H1 (cell line): Measurements from ENCODE around the gene ENO2. TPM values are rescaled to one million over a fixed set of nuclear protein-coding genes. Genes with fewer than 3 reads are reported as not detected.

ENCODE experiments used
- CTCF ChIA-PET: fragments of 300-600 bp; sonication (Branson Sonifier 250); formaldehyde crosslinking; loops from one replicate; lab custom pipeline; 2021; ENCODE audit not compliant: partially characterized antibody; lab: Charles Lee
- POLR2A ChIA-PET: fragments of 300-600 bp; sonication (Branson Sonifier 250); formaldehyde crosslinking; loops from one replicate; lab custom pipeline; 2021; ENCODE audit warnings: inconsistent platforms; ENCODE audit not compliant: partially characterized antibody; lab: Charles Lee
- DNase-seq, 2 experiments: peaks; one replicate each; pipeline versions ENCODE4 v3.0.0 to v3.0.0-alpha.2; 2010 to 2022; ENCODE audit warnings: low spot score in 2 of 2, low read depth in 1 of 2, mixed read lengths in 1 of 2
- FAIRE-seq: peaks from 2 replicates; lab custom pipeline; 2011; peaks lifted over from hg19 to GRCh38; lab: Jason Lieb, UNC
- H2AFZ ChIP-seq: 2 replicates; pipeline ENCODE4 v1.8.1; 2012; ENCODE audit warnings: low read length, inconsistent platforms
- H2AK5ac ChIP-seq: 2 replicates; pipeline ENCODE4 v1.6.1; 2013; ENCODE audit warnings: low read depth, low read length
- H2BK120ac ChIP-seq: replicated peaks from 2 replicates; pipeline ENCODE3; 2013; ENCODE audit warnings: low read depth, low read length, inconsistent platforms
- H2BK12ac ChIP-seq: 2 replicates; pipeline ENCODE4 v1.6.1; 2013; ENCODE audit warnings: low read depth, low read length
- H2BK15ac ChIP-seq: 2 replicates; pipeline ENCODE4 v1.6.1; 2013; ENCODE audit warnings: low read length
- H2BK20ac ChIP-seq: 2 replicates; pipeline ENCODE4 v1.6.1; 2013; ENCODE audit warnings: low read length
- H2BK5ac ChIP-seq: 2 replicates; pipeline ENCODE4 v1.6.1; 2013; ENCODE audit warnings: low read depth, low read length
- H3K14ac ChIP-seq: 2 replicates; pipeline ENCODE4 v1.6.1; 2013; ENCODE audit warnings: inconsistent platforms; ENCODE audit not compliant: insufficient read length
- H3K18ac ChIP-seq: 2 replicates; pipeline ENCODE4 v1.6.1; 2013; ENCODE audit warnings: low read length; ENCODE audit errors: extremely low read depth
- H3K23ac ChIP-seq: 2 replicates; pipeline ENCODE4 v1.6.1; 2013; ENCODE audit warnings: inconsistent platforms; ENCODE audit not compliant: insufficient read length
- H3K23me2 ChIP-seq: 2 replicates; pipeline ENCODE4 v1.6.1; 2013; ENCODE audit warnings: low read depth, low read length
- H3K27ac ChIP-seq: 2 replicates; pipeline ENCODE4 v1.6.1; 2011; ENCODE audit warnings: low read depth, low read length, inconsistent platforms
- H3K27me3 ChIP-seq, 4 experiments: replicated peaks in 1 of 4; 1 replicate in 1 of 4; 2 replicates in 3 of 4; pipeline versions ENCODE4 v1.6.1 to v1.8.1; 2011 to 2013; ENCODE audit warnings: low read length in 3 of 4, mild to moderate bottlenecking in 3 of 4, inconsistent platforms in 2 of 4, mixed read lengths in 2 of 4, moderate library complexity in 1 of 4; ENCODE audit not compliant: control insufficient read depth in 3 of 4, insufficient read depth in 3 of 4; ENCODE audit errors: extremely low read depth in 1 of 4
- H3K36me3 ChIP-seq, 4 experiments: 2 replicates each; pipeline versions ENCODE4 v1.6.1 to v1.8.1; 2011 to 2013; ENCODE audit warnings: mild to moderate bottlenecking in 4 of 4, low read length in 3 of 4, moderate library complexity in 2 of 4, control low read depth in 1 of 4, inconsistent platforms in 1 of 4; ENCODE audit not compliant: insufficient read depth in 4 of 4, control insufficient read depth in 2 of 4
- H3K4ac ChIP-seq: replicated peaks from 2 replicates; pipeline ENCODE3; 2013; ENCODE audit warnings: low read length, low read depth, mixed read lengths, inconsistent platforms; ENCODE audit not compliant: insufficient read length
- H3K4me1 ChIP-seq, 4 experiments: replicated peaks in 1 of 4; 1 replicate in 1 of 4; 2 replicates in 3 of 4; pipeline versions ENCODE4 v1.6.1 to v1.8.1; 2011 to 2013; ENCODE audit warnings: low read length in 3 of 4, inconsistent platforms in 2 of 4, mixed read lengths in 1 of 4; ENCODE audit not compliant: insufficient read depth in 4 of 4, control insufficient read depth in 3 of 4
- H3K4me2 ChIP-seq, 2 experiments: 2 replicates each; pipeline versions ENCODE4 v1.6.1 to v1.8.1; 2011 to 2013; ENCODE audit warnings: low read depth in 2 of 2, low read length in 2 of 2, control low read depth in 1 of 2, inconsistent platforms in 1 of 2, mild to moderate bottlenecking in 1 of 2; ENCODE audit not compliant: insufficient read depth in 1 of 2
- H3K4me3 ChIP-seq, 4 experiments: fragments of 200-600, 300-600 bp in 1 of 4; sonication (generic), shearing (Covaris generic), sonication (Bioruptor Twin) in 1 of 4; 2 replicates each; pipeline versions ENCODE4 v1.5.1 to v1.8.1; 2011 to 2016; ENCODE audit warnings: low read length in 4 of 4, low read depth in 3 of 4, control low read depth in 2 of 4, inconsistent platforms in 2 of 4, mild to moderate bottlenecking in 2 of 4, mixed read lengths in 1 of 4, moderate library complexity in 1 of 4; ENCODE audit not compliant: insufficient read depth in 2 of 4; ENCODE audit errors: extremely low read depth in 1 of 4
- H3K56ac ChIP-seq: replicated peaks from 2 replicates; pipeline ENCODE3; 2013; ENCODE audit warnings: low read depth, mild to moderate bottlenecking, mixed read lengths, low read length, inconsistent platforms; ENCODE audit not compliant: insufficient read length
- H3K79me1 ChIP-seq: 2 replicates; pipeline ENCODE4 v1.6.1; 2013; ENCODE audit warnings: low read depth, low read length, control low read depth
- H3K79me2 ChIP-seq, 2 experiments: 2 replicates each; pipeline versions ENCODE4 v1.6.1 to v1.8.1; 2012 to 2013; ENCODE audit warnings: low read length in 2 of 2, mild to moderate bottlenecking in 2 of 2, inconsistent platforms in 1 of 2; ENCODE audit not compliant: insufficient read depth in 2 of 2, control insufficient read depth in 1 of 2
- H3K9ac ChIP-seq, 4 experiments: replicated peaks in 1 of 4; 1 replicate in 1 of 4; 2 replicates in 3 of 4; pipeline versions ENCODE4 v1.6.1 to v1.8.1; 2011 to 2013; ENCODE audit warnings: low read depth in 3 of 4, low read length in 3 of 4, control low read depth in 2 of 4, mild to moderate bottlenecking in 2 of 4, moderate library complexity in 2 of 4, inconsistent platforms in 1 of 4; ENCODE audit errors: extremely low read depth in 1 of 4
- H3K9me3 ChIP-seq, 2 experiments: 2 replicates each; pipeline versions ENCODE4 v1.6.1 to v1.8.1; 2012 to 2013; ENCODE audit warnings: mild to moderate bottlenecking in 2 of 2, moderate library complexity in 2 of 2, control low read depth in 1 of 2, inconsistent platforms in 1 of 2, low read depth in 1 of 2, low read length in 1 of 2, mixed read lengths in 1 of 2; ENCODE audit not compliant: insufficient read depth in 2 of 2
- H4K20me1 ChIP-seq, 2 experiments: replicated peaks in 1 of 2; 2 replicates each; pipeline versions ENCODE3 to v1.8.1; 2011 to 2013; ENCODE audit warnings: inconsistent platforms in 2 of 2, low read length in 2 of 2, mild to moderate bottlenecking in 1 of 2; ENCODE audit not compliant: insufficient read depth in 2 of 2, control insufficient read depth in 1 of 2
- H4K5ac ChIP-seq: 2 replicates; pipeline ENCODE4 v1.6.1; 2013; ENCODE audit warnings: low read length, low read depth, mixed read lengths, inconsistent platforms; ENCODE audit not compliant: insufficient read length
- H4K8ac ChIP-seq: 2 replicates; pipeline ENCODE4 v1.8.0; 2013; ENCODE audit warnings: mild to moderate bottlenecking, moderate library complexity, low read length, inconsistent platforms; ENCODE audit not compliant: insufficient read depth; ENCODE audit errors: extremely low read depth
- H4K91ac ChIP-seq: replicated peaks from 2 replicates; pipeline ENCODE3; 2013; ENCODE audit warnings: low read length, mixed read lengths, inconsistent platforms; ENCODE audit not compliant: insufficient read length
- ATF3 ChIP-seq: IDR thresholded peaks from 2 replicates; pipeline ENCODE4 v1.6.1; 2011; ENCODE audit warnings: low read depth, mild to moderate bottlenecking, low read length; ENCODE audit not compliant: insufficient read depth
- POLR2AphosphoS5 ChIP-seq: IDR thresholded peaks from 2 replicates; pipeline ENCODE4 v1.6.1; 2011; ENCODE audit warnings: low read depth, low read length
- WGBS, 2 experiments: shearing (Covaris generic) in 1 of 2; methylation state at CpG; one replicate each; pipeline versions ENCODE4 v1.1.6 to v1.1.7; 2013 to 2015; ENCODE audit warnings: low lambda C conversion rate in 2 of 2, mixed read lengths in 2 of 2, inconsistent platforms in 1 of 2, low coverage in 1 of 2, missing lambda C conversion rate in 1 of 2; ENCODE audit not compliant: insufficient replicate concordance in 2 of 2, insufficient coverage in 1 of 2, insufficient read length in 1 of 2; ENCODE audit errors: extremely low coverage in 1 of 2, missing lambda C conversion rate in 1 of 2; 5-methylcytosine and 5-hydroxymethylcytosine counted together
- polyA plus RNA-seq, 7 experiments: library from polyadenylated mRNA; depleted of rRNA in 3 of 7; stranded (reverse) in 5 of 7; unstranded in 2 of 7; fragments of >200 nt in 5 of 7; fragments of 200-250 nt in 2 of 7; gene quantifications; 1 replicate in 5 of 7; 2 replicates in 1 of 7; 4 replicates in 1 of 7; pipeline versions ENCODE4 v1.2.1 to v1.2.3, GENCODE V29; 2011 to 2013; ENCODE audit warnings: missing spikeins in 2 of 7, mixed read lengths in 2 of 7
- total RNA-seq: library from RNA; stranded (reverse); fragmentation: NEBNext Ultra II Directional; extraction: Animal tissue kit (Norgen Biotek cat#: 25700); gene quantifications from 2 replicates; pipeline ENCODE4 v1.2.1, GENCODE V29; 2021

ENO2 gene
- total and polyA plus RNA-seq, 2 of the 8 experiments (the other 6 are each of a cell fraction or from before 2014, with no cell fraction given) = 92.4 to 102 TPM

- WGBS, 2 experiments = 94% methylated on average over 11 of the region's 11 CpGs; no CpG with 5 or more reads in 1 of the 2 experiments
- FAIRE-seq = no peak
- ChIA-PET CTCF (interaction anchor here (0.6 to 20.2 kb wide), 5 partner anchors 17 to 72 kb away, joined by 3 to 277 read pairs (median 216); partner anchors contain the start of genes ATN1, SPSB2 and TPI1), POLR2A (interaction anchor here (1.9 to 44.0 kb wide), 11 partner anchors 10 to 166 kb away, joined by 7 to 1596 read pairs (median 27); partner anchors contain the start of genes ATN1, C1RL, CDCA3 and EMG1)
- Histone ChIP-seq H2AFZ (no peak overlapping the region), H3K36me3 (peaks cover 6 to 16% (median 9%) of the 10 kb centered on the region in 4 experiments; a peak in 7 of 8 replicates), H3K4me1 (peaks cover 6 to 25% (median 21%) of the 10 kb centered on the region in 4 experiments), H2AK5ac (no peak overlapping the region), H4K8ac (no peak overlapping the region), H3K18ac (no peak overlapping the region), H2BK15ac (0 out of 2 replicates have a peak overlapping the region, but pooled peaks have one; percentile 16), H2BK20ac (no peak overlapping the region), H4K91ac (no peak overlapping the region), H3K27ac (no peak overlapping the region), H3K4me2 (no peak overlapping the region), H3K79me2 (no peaks in the 10 kb centered on the region; a peak in 1 of 4 replicates), H3K9me3 (no peaks in the 10 kb centered on the region), H3K4me3 (no peak overlapping the region), H2BK12ac (0 out of 2 replicates have a peak overlapping the region, but pooled peaks have one; percentile 33), H2BK120ac (no peak overlapping the region), H3K79me1 (no peaks in the 10 kb centered on the region), H3K23me2 (peaks cover 11% of the 10 kb centered on the region), H3K9ac (no peak overlapping the region), H4K5ac (no peak overlapping the region), H4K20me1 (peaks cover 2 to 5% of the 10 kb centered on the region in 2 experiments), H3K56ac (no peak overlapping the region), H3K27me3 (no peaks in the 10 kb centered on the region), H2BK5ac (peak overlapping the region; percentile 60), H3K4ac (no peak overlapping the region), H3K14ac (no peak overlapping the region), H3K23ac (no peak overlapping the region)
- TF ChIP-seq POLR2AphosphoS5 = 0 out of 2 replicates have a peak, but pooled peaks have one; percentile 9
- TF ChIP-seq ATF3 = no peak
- no peak for DNase-seq
Observed at GRCh38 chr12:6942331-6942665, 27.9 kb downstream of the ENO2 start.
